GM21390 (cell line): ENCODE measurements around the gene MORN5.

Source experiments
- ATAC-seq: cut with Tn5 transposase; IDR thresholded peaks from one replicate; pipeline ENCODE4 v1.9.1; 2021; ENCODE audit not compliant: unreplicated experiment

MORN5 gene

DNA sequence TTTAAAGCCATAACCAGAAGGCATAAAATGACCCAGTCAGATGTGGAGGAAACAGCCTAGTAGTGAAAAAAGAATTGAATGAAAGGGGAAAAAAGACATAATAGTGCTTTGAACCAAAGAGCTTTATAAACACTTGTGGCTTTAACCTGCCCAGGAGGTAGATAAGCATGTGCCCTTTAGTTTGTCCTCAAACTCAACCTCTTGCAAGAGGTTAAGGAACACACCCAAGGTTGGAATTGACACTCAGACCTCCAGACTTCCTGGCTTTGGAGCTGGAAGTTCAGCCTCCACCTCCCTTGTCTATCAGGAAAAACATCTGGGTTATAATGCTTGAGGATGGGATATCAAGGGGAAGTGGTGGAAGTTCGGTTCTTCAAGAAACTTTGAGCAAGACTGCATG lies 16.4 kb upstream of the MORN5 start:
- no peak for ATAC-seq

DNA sequence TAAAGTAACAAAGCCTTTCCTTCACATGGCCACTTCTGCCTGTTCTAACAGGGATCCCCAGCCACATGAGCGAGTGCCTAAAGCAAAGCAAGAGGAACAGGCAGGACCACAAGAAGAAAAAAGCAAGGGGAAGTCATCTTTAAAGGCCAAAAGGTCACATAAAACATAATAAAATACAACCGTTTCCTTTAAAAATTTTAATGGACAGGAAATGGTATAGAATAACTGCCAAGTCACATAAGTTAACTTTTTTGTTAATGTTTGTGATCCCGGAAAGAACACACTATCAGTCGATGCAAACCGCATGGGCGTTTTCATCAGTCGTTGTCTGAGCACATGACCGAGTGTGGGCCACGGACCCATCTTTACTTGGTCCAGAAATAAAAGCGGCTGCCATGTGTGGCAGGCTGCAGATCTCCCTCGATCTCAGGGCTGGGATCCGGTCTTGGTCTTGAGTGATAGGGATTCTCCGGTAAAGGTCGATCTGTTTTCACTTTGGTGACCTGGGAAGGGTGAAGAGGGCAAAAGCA lies 15.8 kb upstream of the MORN5 start:
- no peak for ATAC-seq

DNA sequence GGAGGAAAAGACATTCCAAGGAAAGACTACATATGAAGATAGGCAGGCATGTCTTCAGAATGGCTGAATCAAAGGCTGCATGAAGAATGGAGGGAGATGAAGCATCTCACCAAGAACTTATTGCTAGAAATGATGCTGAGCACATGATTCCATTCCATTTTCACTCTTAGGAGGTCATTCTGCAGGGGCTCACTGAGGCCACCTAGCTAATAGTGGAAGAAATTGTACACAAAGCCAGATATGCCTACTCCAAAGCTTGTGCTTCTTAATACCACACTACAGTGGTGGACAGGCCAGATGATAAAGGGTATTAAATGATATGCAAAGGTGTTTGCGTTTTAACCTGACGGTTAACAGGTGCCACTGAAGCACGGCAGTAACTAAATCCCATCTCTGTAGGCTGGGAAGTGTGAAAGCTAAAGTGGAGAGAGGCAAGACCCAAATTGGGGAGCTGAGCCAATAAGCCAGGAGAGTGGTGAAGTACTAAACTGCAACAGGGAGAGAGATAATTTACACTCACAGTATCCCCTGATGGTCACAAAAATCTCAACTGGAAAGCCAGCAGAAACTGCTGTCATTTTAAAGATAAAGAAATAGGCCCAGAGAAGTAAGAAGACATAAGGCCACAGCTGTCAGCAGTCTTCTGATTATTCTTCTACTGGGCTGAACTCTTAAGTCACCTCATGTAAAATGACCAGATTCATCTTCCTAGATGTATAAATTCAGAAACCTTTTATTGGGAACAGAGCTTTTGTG lies 14.7 kb upstream of the MORN5 start:
- ATAC-seq: no peak

DNA sequence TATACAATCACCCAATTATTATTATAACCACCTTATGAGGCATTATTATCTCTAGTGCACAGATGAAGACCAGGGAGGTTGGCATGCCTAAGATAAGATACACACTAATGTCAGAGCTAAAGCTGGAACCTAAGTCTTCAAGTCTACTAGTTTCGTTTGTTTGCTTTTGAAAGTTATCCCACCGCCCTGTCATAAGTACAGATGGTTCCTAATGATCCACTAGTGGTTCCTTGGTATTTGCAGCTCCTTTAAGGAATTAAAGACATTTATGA lies 14.2 kb upstream of the MORN5 start:
- no peak for ATAC-seq

DNA sequence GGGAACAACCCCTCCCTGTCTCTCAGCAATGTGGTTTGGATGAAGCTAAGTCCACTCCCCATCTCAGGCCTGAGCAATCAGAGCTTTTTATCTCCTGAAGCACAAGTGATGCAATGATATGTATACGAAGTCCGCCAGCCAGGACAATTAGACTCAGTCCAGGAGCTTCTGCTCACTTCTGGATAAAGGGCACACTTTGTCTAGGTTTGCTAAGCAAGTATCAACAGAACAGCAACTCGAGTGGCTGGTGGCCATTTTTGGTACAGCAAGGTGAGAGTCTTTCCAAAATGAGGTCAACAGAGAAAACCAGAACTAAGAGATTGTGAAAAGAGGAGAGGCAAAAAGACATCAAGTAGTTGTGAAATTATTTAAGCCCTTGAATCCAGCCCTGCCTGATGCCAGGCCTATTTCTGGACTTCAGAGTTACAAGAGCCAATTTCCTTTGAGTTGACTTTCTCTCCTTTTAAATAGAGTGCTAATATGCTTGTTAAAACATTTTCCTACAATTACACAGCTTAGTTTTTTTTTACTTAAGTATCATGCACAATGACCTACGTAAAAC lies 8.4 kb upstream of the MORN5 start:
- ATAC-seq: no peak

DNA sequence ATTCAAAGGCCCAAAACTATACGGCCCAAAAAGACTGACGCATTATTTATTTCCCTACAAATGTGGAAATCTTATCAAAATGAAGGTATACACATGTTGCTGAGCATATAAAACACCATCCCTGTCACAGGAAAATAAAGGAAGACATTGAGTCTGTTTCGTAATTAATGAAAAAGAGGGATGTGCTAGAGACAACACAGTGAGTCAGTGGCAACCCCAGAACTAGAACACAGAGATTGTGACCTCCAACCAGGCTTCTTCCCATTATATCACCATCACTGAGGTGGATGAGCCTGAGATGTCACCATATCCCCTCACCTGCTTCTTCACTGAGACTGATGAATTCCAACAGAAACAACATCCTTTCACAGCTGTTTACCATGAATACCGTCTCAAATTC lies 3.9 kb upstream of the MORN5 start:
- ATAC-seq: no peak

DNA sequence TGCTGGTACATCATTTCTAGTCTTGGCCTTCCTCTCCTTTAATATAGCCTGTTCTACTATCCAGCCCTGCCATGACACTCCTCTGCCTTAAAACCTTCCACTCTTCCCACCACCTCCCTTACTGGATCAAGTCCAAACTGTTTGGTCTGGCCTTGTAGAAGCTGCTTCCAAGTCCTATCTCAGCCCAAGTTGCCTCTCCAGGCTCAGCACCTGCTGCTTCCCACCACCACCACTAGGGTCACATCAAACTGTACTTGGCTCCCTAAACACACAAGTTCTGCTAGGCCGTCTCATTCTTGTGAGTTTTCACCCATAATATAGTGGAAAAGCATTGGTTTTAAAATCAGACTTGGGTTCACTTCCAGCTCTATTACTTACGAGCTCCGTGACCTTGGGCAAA lies 1.5 kb upstream of the MORN5 start:
- ATAC-seq: peak; percentile 41

DNA sequence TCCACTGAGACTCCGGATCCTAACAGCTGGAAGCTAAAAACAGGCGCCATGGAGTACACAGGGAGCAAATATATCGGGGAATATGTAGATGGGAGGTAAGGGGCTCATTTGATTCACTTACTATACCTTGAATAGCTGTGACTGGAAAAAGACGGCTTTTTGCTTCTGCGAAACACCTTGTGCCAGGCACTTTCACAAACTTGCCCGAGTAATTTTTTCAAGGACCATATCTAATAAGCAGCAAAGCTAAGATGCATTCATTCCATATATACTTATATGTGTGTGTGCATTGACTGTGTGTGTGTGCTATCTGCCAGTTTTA lies 178 bp downstream of the MORN5 start:
- no peak for ATAC-seq

DNA sequence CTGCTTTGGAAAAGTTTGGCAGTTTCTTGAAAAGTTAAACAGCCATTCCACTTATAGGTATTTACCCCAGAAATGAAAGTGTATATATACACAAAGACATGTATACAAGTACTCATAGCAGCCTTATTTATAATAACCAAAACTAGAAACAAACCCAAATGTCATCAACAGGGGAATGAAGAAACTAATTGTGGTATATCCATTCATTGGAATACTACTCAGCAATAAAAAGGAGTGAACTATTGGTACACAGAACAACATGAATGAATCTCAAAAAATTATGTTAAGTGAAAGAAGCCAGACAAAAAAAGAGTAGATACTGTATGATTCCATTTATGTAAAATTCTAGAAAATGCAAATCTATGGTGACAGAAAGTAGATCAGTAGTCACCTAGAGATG lies 2.7 kb downstream of the MORN5 start:
- no peak for ATAC-seq

DNA sequence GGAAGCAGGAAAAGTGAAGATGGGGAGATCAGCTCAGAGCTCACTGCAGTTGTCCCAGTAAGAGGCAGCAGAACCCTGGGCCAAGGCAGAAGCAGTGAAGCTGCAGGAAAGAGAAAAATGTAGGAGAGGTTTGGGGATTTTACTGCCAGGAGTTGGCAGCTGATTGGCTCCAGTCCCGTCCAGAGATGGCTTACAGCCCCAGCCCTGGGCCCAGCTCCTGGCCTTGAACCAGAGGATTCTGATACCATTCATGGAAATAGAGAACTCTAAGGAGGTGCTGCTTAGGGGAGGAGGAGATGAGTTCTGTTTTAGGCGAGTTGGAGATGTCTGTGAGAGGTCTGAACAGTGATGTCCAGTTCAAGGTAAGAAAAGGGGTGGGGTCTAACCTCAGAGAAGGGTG lies 4.6 kb downstream of the MORN5 start:
- no peak for ATAC-seq

DNA sequence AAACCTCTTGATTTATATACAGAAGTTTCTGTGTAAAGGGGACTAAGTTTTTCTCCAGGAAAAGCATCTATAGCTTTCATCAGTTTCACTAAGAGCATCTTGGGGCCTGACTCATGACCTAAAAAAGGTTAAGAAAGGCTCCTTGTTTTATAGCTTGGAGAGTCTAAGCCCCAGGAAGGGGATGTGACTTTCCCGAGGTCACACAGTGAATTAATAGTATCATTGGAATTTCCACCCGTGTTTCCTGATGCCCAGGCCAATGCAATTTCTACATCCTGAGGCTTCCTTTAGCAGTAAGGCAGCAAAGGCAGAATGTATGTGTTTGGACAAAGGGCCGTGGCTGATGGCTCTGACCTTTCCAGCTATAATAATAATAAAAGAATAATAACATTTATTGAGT lies 8.6 kb downstream of the MORN5 start:
- ATAC-seq: no peak

DNA sequence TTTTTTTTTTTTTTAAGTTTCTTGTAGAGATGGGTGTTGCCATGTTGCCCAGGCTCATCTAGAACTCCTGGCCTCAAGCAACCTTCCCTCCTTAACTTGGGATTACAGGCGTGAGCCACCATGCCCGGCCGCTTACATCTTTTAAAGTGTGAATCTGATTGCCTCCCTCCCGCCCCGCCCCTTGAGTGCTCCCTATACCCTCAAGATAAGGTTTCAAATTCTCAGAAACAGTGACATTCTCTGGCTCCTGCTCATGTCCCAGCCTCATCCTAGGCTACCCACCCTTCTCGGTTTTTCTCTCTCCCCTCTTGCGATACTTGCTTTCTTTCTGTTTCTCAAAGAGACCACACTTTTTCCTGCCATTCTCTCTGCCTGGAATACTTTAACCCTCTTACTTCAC lies 12.4 kb downstream of the MORN5 start:
- no peak for ATAC-seq

DNA sequence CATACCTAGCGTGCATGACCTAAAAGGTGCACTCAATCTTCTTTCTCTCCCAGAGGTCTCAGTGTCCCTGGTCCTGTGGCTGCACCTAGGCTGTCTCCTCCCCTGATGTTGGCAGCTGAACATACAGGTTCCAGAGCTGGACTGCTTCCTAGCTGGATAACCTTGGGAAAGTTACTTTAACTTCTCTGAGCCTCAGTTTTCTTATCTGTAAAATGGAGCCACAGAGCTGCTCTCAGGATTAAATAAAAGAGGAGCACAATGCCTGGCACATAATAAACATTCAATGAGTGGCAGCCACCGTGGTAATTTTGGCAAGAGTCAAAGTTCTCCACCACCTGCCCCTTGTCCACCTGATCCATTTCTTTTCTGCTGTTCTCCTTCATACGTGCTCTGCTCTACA lies 14.0 kb downstream of the MORN5 start:
- ATAC-seq: no peak

DNA sequence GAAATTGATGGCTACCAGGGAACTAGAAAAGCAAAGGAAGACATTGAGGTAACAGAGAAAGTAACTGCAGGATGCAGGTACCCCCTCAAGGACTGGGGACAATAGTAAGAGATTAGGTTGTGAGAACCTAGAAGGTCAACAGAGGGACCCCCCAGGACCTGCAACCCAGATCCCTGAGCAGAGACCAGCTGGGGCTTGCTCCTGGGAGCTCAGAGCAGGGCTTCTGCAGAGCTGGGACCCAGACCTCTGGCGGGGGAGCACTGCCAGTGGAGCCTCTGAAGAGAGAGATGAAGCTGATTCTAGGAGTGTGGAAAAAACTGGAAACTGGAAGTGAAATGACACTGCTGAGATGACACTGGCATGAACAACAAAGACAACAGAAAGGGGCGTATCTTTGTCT lies 17.2 kb downstream of the MORN5 start:
- ATAC-seq: no peak

DNA sequence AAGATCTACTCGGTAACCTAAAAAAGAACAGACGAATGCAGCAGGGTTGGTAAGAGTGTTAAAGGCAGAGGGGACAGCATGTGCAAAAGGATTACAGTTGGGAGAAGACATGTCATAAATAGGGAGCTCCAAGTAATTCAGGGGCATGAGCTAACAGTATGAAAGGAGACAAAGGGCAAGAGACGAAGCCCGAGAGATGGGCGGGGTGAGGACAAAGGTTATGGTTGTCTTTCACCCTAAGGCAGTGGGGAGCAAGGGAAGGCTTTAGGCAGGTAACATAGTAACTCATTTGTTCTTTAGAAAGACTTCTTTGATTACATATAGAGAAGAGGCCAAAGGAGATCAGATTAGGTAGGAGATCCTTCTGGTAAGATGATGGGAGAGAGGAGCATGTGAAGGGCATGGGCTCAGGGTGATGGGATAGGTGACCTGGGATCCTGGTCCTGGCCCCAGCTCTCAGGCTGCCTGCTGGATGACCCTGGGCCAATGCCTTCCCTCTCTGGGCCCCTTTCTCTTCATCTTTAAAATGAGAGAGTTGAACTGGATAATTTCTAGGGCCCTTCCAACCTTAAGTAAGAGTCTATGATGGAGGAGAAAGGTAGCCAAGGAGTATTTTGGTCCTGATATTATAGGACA lies 19.5 kb downstream of the MORN5 start:
- ATAC-seq: no peak

DNA sequence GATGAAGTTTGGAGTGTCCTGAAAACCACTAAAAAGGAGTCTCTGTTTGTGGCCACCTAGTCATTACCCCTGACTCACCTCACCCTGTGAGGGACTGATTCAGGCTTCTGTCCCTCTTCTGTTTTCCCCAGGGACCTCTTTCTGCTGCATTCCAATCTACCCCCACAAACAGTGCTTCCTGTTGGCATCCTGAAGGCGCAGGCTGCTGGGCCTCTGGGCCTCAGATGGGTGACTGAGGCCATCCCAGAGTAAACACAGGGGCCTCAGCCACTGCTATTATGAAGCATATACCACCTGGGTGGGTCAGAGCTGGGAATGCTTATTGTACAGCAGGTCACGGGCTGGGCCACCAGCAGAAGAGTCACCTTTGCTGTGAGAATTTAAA lies 20.0 kb downstream of the MORN5 start:
- ATAC-seq: no peak

DNA sequence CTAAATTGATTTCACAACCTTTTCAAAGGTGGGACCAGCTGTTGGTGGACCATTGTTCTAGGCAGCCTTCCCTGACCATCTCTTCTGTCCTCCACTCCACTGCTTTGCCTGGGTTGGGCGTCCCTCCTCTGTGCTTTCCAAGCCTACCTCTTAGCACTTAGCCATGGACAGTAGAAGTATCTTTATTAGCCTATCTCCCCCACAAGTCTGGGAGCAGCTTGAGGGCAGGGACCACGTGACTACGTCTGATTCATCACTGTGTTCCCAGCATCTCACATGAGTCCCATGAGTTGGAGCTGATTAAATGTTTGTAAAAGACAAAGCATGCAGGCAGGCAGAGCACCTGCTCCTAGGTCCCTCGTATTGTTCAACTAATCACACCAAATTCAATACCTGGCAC lies 20.9 kb downstream of the MORN5 start:
- no peak for ATAC-seq

DNA sequence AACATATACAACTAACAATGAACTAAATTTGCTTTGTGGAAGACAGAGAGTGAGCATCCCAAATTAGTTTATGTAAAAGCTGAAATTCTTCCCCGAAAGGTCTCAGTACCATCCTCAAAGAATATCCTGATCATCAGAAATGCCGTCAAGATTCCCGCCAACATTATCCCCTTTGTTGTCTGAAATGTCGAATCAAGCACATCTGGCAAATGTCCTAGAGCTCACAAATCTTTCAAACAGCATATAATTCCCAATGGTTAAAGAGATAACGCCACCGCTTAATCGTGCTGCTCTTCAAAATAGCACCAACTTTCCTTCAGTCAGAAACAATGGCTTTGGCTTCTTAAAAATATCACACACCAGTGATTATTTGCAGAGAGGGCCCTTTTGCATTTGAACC lies 23.8 kb downstream of the MORN5 start:
- no peak for ATAC-seq

DNA sequence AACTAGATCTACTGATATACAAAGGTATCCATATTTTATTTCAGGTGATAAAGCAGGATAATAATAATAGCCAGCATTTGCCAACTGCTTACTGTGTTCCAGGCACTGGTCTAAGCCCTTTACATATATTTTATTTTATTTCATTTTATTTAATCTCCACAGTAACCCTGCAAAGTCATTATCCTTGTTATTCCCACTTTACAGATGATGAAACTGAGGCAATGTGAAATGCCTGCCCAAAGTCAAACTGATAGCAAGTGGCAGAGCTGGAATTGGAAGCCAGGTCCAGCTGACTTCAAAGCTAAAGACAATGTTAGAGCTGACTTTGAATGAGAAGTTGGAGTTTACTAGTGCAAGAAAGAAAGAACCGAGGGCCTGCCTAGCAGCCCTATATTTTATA lies 24.8 kb downstream of the MORN5 start:
- ATAC-seq: no peak

DNA sequence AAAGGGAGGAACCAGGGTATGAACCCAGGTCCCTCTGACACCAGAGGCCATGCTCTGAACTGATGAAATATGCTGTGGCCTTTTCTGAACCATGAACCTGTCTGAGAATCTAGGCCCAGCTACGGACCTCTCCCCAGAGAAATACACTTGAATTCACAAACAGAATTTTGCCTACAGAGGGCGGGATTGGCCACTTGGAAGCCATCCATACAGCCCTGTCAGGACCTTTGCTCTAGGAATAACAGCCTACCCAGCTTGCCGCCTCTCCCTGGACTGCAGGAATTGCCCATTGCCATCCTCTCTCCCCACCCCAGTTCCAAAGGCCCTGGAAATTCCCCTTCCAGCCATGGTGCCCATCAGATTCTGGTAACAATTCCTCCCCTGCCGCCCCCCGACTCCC lies 26.6 kb downstream of the MORN5 start:
- no peak for ATAC-seq

DNA sequence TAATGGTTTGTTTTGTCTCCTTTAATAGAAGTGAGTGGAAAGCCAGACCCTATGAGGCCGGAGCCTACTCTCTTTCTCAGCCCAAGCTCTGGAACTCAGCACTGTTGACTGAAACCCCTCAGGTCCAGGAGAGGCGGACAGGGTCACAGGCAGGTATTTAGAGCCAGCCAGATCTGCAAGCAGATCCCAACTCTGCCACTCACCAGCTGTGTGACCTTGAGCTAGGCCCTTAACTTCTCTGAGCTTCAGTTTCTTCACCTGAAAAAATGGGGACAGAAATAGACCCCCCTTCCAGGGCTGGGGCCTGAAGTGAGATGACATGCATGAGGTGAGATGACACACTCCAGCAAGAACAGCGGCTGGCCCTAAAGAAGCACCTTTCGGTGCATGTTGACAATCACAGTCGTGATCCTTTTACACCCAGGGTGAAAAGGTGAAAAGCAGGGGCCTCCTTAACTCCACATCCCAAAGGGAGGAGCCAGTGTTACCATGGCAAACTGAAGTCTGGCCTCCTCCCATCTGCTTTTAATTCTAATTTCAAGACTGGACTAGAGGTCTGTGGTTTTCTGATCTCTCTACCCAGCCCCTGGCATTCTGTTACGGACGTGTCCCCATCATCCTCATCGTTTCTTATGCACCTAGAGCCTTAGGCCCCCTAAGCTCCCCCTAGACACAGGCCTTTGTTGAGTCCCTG lies 27.2 kb downstream of the MORN5 start:
- no peak for ATAC-seq

DNA sequence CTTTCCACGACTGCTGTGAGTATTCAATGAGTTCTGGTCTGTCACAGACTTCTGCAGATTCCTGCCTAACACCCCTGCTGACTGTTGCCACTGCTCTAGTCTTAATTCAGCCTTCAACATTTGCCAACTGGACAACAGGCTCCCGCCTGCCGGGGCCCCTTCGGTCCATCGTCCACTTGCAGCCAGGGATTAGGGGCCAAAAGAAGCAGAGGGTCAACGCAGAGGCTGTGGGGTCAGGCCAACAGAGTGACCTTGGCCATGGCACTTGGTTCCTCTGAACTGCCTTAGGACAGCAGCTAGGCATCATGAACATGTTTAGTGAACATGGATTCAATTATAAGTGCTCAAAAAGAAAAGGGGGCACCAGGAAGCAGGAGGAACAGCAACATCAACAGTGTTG lies 28.7 kb downstream of the MORN5 start:
- ATAC-seq: no peak
